Measurements from ENCODE around the gene AZI2. TPM values are rescaled to one million over a fixed set of nuclear protein-coding genes. Genes with fewer than 3 reads are reported as not detected.
A peak's percentile ranks its signal among the peaks of the same experiment; 100 is the strongest.

Gene AZI2
- total RNA-seq (2014; rRNA removed; shearing (Covaris generic)), result 53.0 and 54.0 TPM in 2 replicates
- polyA plus RNA-seq (2015; cell fraction: cytosol; rRNA removed), result 62.5 and 85.0 TPM in 2 replicates
- polyA plus RNA-seq (2015; cell fraction: nucleus; rRNA removed), result 81.2 and 103 TPM in 2 replicates

GRCh38 chr3:28348629-28349468 is at the start of gene AZI2, which contains the start of gene ZCWPW2:
TSS of gene AZI2 (minus strand) at chr3:28348824. CDS start at chr3:28340617, 8,207 bp downstream.
TSS of gene ZCWPW2 (plus strand) at chr3:28348721. CDS start at chr3:28413069, 64,348 bp downstream.
- in situ Hi-C loops (cut with HindIII; ENCODE audit: low pct_unique_long_range_greater_than_20kb, low sequenced_read_pairs), result no loop called here
- peak; percentile 94 for DNase-seq (ENCODE audit: low read depth, low spot score)

- in situ Hi-C loops (cut with HindIII; ENCODE audit: low pct_unique_long_range_greater_than_20kb, low sequenced_read_pairs), result no loop called here
- no peak for DNase-seq (ENCODE audit: low read depth, low spot score)
Measured at GRCh38 chr3:28388978-28389377, 40.4 kb upstream of the AZI2 start.

DNA sequence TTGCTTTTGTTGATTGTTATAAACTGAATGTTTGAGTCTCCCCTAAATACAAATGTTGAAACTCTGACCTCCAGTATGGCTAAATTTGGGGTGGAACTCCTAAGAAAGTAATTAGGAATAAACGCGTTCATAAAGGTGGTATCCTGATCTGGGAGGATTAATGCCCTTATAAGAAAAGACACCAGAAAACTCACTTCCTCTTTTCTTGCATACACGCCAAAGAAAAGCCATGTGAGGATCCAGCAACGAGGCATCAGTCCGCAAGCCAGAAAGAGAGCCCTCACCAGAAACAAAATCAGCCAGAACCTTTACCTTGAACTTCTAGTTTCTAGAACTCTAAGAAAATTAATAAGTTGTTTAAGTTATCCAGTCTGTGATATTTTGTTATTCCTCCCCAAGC is 37.4 kb upstream of the AZI2 start:
- in situ Hi-C loops (cut with HindIII; ENCODE audit: low pct_unique_long_range_greater_than_20kb, low sequenced_read_pairs), result no loop called here
- no peak for DNase-seq (ENCODE audit: low read depth, low spot score)

DNA sequence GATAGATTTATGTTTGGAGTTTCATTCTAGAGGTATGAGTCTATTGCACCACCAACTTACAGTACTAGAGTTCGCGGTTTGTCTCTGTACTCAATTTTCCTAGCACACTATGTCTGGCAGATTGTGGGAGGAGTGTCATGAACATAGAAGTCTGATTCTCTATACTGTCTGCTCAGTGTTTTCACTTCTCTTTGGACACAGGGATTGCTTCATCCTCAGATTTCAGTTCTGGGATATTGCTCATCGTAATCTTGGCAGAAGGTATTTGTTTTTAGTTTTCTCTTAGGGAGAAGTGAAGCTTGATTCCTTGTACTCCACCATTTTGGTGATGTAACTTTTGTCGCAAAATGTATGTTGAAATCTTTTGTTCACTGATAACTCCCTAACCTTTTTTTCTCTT is 27.8 kb upstream of the AZI2 start:
- DNase-seq (ENCODE audit: low read depth, low spot score), result no peak
- in situ Hi-C loops (cut with HindIII; ENCODE audit: low pct_unique_long_range_greater_than_20kb, low sequenced_read_pairs), result no loop called here

DNA sequence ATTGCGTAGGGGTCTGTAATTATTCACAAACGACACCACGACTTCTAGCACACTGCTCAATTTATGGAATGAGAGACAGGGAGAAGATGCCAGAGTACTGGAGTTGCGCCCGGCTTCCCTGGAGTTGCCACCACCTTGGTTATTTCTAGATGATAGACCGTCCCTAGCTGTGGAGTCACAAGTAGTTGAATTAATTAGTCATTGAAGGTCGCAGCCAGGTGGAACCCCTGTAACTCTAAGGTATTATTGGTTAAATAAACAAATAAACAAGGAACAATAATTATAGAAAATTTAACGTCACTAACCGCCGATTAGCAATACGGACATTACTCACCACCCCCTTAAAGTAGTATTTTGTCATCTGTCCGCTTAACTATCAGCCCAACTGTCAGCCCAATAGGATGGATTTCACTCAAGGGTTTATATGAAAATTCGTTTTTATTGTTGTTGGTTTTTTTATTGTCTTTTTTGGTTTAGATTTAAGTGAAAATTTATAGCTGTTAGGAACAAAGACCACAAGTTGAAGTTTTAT is 911 bp upstream of the AZI2 start:
- DNase-seq (ENCODE audit: low read depth, low spot score), result no peak
- in situ Hi-C loops (cut with HindIII; ENCODE audit: low pct_unique_long_range_greater_than_20kb, low sequenced_read_pairs), result no loop called here

DNA sequence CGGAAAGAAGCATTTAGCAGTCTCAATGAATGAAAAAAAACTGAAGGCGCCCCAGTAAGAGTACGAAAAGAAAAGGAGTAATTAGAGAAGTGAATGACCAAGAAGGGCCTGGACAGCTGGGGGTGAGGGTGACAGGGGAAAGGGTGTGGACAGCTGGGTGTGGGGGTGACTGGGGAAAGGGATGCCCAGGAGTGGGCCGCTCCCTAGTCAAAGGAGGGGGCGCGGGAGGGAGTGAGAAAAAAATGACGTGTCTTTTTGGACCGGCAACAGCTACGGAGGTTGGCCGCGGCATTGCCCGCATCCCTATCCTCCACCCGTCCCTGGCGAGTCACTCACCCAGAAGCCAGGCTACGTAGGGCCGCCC is 377 bp downstream of the AZI2 start:
- no peak for DNase-seq (ENCODE audit: low read depth, low spot score)
- in situ Hi-C loops (cut with HindIII; ENCODE audit: low pct_unique_long_range_greater_than_20kb, low sequenced_read_pairs), result no loop called here

- in situ Hi-C loops (cut with HindIII; ENCODE audit: low pct_unique_long_range_greater_than_20kb, low sequenced_read_pairs), result no loop called here
- DNase-seq (ENCODE audit: low read depth, low spot score), result peak; percentile 26
Measured at GRCh38 chr3:28347374-28348264, 1.0 kb downstream of the AZI2 start.

DNA sequence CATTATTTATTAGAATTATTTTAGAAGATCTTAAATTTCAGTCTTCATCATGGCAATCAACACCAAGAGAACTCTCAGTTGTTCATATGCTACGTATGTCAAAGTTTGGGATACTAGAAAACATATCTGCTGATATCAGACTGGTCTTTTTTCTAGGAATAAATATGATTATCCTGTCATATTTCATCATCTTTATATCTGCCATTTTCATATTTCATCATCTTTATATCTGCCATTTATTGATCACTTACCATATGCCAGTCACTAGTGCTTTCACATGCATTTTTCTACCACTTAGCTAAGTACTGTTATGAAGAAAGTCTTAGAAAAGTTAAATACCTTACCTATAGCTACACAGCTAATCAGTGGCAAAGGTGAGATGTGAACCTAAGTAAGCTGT is 2.9 kb downstream of the AZI2 start:
- DNase-seq (ENCODE audit: low read depth, low spot score), result no peak
- in situ Hi-C loops (cut with HindIII; ENCODE audit: low pct_unique_long_range_greater_than_20kb, low sequenced_read_pairs), result no loop called here

- in situ Hi-C loops (cut with HindIII; ENCODE audit: low pct_unique_long_range_greater_than_20kb, low sequenced_read_pairs), result no loop called here
- no peak for DNase-seq (ENCODE audit: low read depth, low spot score)
Measured at GRCh38 chr3:28343144-28343543, 5.5 kb downstream of the AZI2 start.

DNA sequence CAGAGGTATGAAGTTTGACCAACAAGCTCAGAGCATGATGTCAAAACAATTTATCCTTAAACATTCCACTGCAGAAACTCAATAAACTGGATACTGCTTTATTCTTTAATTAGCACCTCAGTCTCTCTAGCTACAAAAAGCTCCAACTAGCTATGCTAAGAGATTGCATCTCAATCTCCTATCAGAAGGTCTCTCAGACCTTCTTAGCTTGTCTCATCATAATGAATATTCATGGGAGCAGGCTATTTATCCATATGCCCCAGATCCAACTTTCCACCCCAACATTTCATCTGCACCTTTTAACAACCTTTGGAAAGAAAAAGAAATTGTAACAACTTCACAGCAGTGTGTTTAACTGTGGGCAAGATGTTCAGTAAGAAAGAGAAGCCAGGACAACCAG is 11.4 kb downstream of the AZI2 start:
- in situ Hi-C loops (cut with HindIII; ENCODE audit: low pct_unique_long_range_greater_than_20kb, low sequenced_read_pairs), result no loop called here
- no peak for DNase-seq (ENCODE audit: low read depth, low spot score)

DNA sequence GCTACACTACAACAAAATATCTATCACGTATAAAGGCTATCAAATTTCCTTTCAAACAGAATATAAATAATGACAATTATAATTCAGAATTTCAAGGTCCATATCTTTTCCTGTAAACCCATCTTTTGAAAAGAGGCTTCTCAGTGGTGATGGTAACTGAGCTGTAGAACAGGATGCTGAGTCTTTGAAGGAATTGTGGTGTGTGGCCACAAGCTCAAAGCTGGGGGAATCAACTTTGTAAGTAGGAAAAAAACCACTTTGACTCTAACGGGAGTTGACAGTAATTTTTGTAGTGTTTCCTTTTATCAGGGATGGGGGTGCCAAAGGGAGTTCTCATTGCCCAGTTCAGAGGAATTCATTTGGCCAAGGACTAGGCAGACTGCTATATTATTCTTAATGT is 13.4 kb downstream of the AZI2 start:
- DNase-seq (ENCODE audit: low read depth, low spot score), result no peak
- in situ Hi-C loops (cut with HindIII; ENCODE audit: low pct_unique_long_range_greater_than_20kb, low sequenced_read_pairs), result no loop called here

DNA sequence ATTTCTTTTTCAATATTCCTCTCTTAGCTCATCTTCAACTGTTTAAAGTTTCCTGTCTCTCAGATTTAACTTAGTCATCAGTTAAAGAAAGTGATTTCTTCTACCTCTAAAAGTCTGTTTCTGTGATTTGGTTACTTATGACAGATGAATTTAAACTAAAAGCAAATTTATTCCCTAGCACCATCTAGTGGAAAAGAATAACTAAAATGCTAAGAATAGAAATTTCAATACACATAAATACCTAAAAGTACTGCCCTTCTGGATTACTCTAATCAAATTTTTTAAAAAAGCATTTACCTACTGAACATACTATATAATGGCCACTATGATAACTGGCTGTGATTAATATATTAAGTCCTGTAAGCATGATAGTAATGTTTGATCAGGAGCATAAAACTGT is 14.1 kb downstream of the AZI2 start:
- no peak for DNase-seq (ENCODE audit: low read depth, low spot score)
- in situ Hi-C loops (cut with HindIII; ENCODE audit: low pct_unique_long_range_greater_than_20kb, low sequenced_read_pairs), result no loop called here

DNA sequence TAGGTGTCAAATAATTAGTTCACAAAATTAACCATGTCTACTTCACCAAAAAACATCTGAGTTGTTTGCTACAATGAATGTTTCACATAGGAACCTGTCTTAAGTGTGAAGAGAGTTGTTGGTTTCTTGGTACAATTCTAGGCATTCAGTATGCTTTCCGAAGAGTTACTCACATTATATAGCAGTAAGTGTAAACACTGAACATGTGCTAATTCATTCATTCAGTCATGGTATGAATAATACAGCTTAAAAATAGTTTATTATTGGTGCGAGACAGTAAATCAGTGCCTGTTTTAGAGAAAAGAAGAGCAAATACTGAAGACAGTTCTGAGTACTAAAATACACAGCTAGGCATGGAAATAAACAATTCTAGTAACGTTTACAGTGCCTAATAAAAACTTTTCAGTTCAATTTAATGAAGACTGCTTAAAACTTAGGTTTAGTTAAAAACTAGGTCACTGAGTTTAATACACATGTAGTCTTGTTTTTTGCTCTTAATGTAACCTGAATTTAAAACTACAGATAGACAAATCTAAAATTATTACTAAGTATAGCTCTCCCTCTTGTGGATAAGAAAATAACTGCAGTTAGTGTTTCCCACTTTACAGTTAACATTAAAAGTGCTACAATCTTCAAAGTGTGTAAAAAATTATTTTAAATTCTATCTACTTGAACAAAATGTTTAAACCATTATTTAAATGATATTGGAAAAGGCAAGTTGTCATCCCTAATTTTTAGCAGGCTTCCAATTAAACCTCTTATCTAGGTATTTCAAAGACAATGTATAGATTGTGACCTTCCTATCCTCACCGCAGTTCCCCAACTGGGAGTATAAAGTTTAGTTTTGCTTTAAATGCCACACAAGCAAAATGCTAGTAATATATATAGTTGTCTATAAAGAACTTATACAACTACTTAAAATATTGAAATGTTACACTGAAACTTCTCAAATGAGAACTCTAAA is 20.2 kb downstream of the AZI2 start:
- in situ Hi-C loops (cut with HindIII; ENCODE audit: low pct_unique_long_range_greater_than_20kb, low sequenced_read_pairs), result no loop called here

GRCh38 chr3:28326458-28326926 is 22.1 kb downstream of the AZI2 start:
- DNase-seq (ENCODE audit: low read depth, low spot score), result no peak
- in situ Hi-C loops (cut with HindIII; ENCODE audit: low pct_unique_long_range_greater_than_20kb, low sequenced_read_pairs), result no loop called here

More for the DNA sequence above, 20.2 kb downstream of the AZI2 start:
- peak; percentile 43 for DNase-seq (ENCODE audit: low read depth, low spot score)

- DNase-seq (ENCODE audit: low read depth, low spot score), result no peak
- in situ Hi-C loops (cut with HindIII; ENCODE audit: low pct_unique_long_range_greater_than_20kb, low sequenced_read_pairs), result no loop called here
Measured at GRCh38 chr3:28322464-28322863, 26.2 kb downstream of the AZI2 start.

DNA sequence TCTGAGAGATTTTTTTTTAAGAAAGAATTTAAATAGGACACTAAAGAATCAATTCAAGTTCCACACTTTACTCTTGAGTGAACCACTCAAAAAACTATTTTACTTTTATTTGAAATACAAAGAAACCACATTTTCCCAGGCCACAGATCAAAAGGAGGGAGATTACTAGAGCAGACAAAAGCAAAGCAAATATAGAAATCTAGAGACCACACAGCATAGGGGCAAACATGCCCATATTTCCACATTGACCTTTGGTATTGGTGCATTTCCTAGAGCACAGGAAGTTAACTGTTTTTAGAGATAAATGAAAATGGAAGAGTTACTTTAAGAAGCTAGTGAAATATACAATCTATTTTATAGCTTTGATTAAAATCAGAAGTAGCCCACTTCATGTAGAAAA is 27.6 kb downstream of the AZI2 start:
- in situ Hi-C loops (cut with HindIII; ENCODE audit: low pct_unique_long_range_greater_than_20kb, low sequenced_read_pairs), result no loop called here

GRCh38 chr3:28317438-28318022 is 31.1 kb downstream of the AZI2 start:
- peak; percentile 70 for DNase-seq (ENCODE audit: low read depth, low spot score)
- in situ Hi-C loops (cut with HindIII; ENCODE audit: low pct_unique_long_range_greater_than_20kb, low sequenced_read_pairs), result no loop called here

More for the DNA sequence above, 27.6 kb downstream of the AZI2 start:
- no peak for DNase-seq (ENCODE audit: low read depth, low spot score)
